Caki2 (cell line): ENCODE data around the gene LRRK1. TPM values are rescaled to one million over a fixed set of nuclear protein-coding genes. Genes with fewer than 3 reads are reported as not detected.

Experiments
- DNase-seq: peaks from one replicate; pipeline ENCODE4 v3.0.0-alpha.2; 2015; ENCODE audit warnings: low read depth
- in situ Hi-C: cut with HindIII; loops from 2 replicates; pipeline ENCODE4 v1.10.0; 2016; ENCODE audit warnings: low sequenced_read_pairs, low pct_unique_long_range_greater_than_20kb, mixed read lengths
- total RNA-seq: library from RNA; depleted of rRNA; stranded (reverse); fragments of >200 nt; shearing (Covaris generic); gene quantifications from 2 replicates; pipeline ENCODE4 v1.2.3, GENCODE V29; 2014; ENCODE audit warnings: low replicate concordance; rRNA removed

The LRRK1 gene
- total RNA-seq, 1 experiment from 2014 or later = 9.8 TPM

DNA sequence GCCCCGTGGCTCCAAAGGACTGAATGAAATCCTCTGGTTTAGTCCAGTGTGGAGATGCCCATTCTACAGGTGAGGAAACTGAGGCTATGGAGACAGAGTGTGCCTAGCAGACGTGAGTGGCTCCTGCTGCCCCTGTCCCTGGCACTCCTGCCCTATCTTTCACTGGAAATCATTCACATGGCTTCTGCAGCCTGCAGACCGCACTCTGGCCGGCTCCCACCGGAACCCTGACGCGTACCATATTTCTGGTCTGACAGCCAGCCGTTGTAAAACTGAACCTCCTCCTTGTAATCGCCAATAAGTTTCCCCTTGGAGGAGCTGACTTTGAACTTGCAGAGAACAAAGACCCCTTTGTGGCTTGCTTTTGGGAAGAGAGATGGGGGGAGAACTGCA lies 196.2 kb downstream of the LRRK1 start:
- DNase-seq = no peak
- in situ Hi-C loops = no loop called here

DNA sequence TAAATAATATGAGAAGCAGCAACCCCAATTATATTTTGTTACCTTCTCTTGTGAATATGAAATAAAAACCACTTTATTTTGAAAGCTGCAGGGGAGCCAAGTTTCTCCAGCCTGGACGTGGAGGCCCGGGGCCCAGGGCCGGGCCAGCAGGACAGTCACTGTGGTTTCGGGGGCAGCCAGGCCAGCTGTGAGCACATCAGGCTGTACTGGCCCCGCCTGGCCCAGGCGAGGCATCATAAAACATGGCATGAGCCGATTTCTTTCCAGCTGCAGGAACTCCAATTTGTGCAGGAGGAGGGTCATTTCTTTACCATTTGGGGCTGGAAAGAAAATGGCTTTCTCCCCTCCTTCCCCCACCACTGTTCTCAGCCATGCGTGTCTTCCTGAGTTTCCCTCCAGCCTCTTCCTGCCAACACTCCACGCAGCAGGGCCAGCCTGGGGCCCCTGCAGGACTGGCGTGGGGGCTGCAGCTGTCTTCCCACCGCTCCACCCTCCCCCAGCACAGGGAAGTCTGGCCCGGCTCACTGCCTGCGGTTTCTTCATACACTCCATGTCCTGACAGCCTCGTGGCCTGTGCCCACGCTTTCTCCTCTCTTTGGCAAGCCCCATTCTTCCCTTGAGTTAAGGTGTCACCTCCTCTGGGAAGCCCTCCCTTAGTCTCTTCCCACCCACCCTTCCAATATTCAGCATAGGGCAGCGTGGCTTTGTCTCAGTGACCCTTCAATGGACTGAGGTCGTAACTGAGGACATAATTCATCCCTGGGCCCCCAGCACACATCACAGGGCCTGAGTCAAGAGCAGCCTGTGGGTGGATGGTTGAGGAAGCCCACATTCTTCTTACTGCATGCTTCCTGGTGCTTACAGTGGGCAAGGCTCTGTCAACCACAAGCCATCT lies 196.9 kb downstream of the LRRK1 start:
- DNase-seq = no peak
- in situ Hi-C loops = no loop called here

DNA sequence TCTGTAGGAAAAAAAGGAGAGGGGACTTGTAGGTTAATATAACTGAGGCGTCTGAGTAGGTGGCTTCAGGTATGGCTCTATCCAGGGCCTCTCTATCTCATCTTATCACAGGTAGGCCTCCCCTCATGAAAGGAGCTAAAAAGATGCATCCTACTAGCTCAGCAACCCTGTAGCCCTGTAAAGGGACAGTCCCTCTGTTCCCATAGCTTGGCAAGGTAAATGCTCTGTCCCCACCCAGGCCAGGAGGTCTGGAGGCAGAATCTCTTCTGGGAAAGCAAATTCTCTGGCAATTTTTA lies 197.5 kb downstream of the LRRK1 start:
- DNase-seq = no peak
- in situ Hi-C loops = no loop called here

DNA sequence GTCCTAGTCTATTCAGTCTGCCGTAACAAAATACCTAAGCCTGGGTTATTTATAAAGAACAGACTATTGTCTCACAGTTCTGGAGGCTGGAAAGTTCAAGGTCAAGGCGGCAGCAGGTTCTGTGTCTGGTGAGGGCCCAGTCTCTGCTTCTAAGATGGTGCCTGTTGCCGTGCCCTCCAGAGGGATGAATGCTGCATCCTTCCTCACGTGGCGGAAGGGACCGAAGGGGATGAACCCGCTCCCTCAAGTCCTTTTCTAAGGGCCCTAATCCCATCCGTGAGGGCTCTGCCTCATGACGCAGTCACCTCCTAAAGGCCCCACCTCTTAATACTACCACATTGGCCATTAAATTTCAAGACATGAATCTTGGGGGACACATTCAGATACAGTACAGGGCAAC lies 199.0 kb downstream of the LRRK1 start:
- DNase-seq = no peak
- in situ Hi-C loops = no loop called here

DNA sequence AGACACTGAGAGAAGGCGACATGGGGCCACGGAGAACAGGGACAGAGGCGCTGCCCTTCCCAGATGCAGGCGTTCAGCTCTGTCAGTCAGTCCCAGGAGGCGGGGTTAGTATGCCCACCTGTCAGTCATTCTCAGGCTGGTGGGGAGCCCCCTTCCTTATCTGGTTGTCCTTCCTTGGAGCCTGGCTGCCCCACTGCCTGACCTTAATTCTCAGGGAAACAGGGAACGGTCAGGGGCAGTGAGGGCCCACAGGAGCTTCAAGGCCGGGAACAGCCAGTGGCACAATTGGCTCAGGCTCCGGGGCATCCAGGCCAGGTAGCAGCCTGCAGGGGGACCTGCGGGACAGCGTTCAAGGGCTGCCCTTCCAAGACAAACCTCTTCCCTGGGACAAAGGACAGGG lies 199.5 kb downstream of the LRRK1 start:
- DNase-seq = no peak
- in situ Hi-C loops = no loop called here

DNA sequence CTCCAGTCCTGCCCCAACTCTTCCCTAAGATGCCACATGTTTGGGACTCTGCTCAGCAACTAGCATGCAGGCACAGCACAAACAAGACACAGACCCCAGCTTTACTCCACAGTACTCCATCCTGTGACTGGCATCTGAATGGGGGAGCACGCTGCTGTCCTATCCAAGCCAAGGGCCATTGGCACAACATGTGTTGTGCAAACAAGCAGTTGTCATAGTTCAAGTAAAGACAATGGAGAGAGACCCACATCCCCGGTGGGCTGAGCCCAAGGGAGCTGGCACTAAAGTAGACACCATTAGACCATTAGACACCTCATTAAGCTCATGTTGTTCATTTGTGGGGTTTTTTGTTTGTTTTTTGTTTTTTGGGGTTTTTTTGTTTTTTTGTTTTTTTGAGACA lies 200.0 kb downstream of the LRRK1 start:
- in situ Hi-C loops = no loop called here
- DNase-seq = no peak

Other genes starting within 250 kb of the LRRK1 start
- gene ALDH1A3, start 39.5 kb upstream of the LRRK1 start, total RNA-seq = 130 and 141 TPM in 2 replicates